ENCODE data around the gene NPC1.
"Not testable (repeated sequence)": the region's sequence is repeated elsewhere in the genome, so short reads cannot be mapped to it uniquely, and the experiment has no call there.

NPC1 gene

DNA sequence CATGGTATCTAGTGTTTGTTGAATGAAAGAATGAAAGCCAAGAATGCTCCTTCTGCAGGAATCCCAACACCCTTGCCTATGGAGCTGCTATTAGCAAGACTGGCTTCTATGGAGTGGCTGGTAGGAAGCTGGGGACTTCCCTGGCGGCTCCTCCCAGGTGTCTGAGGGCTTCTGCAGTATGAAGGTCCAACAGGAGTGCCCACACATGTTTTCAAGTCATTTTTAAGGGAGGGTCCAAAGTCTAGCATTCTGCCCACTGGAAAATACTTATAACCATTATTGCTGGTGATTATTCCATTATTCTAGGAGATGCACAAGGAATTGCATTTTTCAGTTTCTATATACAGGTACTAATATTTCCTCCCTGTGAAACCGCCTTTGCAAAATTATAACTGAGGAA, 21.9 kb upstream of the NPC1 start:
- DNase-seq, result no peak

DNA sequence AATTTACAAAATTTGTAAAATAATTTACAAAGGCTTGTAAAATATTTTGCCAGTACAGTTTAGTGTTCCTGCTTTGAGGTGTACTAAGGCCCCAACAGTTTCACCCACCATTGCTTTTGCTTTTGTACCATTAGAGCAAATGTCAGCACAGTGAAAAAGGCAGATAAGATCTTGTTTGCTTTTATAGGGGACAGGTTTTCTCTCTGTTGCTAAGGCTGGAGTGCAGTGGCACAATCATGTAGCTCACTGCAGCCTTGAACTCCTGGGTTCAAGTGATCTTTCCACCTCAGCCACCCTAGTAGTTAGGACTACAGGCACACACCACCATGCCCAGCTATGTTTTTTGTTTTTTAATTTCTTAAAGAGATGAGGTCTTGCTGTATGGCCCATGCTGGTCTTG, 19.6 kb upstream of the NPC1 start:
- no peak for DNase-seq

DNA sequence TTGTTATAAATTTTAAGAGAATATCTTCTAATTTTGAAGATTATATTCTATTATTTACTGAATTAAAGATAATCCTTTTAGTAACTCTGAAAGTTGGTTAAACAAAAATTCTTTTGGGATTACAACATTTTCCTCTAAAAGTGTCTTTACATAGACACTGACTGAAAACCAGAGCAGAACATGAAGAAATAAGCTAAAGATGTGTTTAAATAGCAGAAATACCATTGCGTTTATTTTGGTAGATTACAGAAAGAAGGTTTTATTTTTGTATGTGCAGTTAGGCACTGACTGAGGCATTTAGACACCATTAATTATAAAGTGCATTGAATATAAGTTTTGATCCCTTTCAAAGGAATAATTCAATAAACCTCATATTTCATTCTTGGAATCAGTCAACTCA, 13.5 kb upstream of the NPC1 start:
- DNase-seq, result no peak

DNA sequence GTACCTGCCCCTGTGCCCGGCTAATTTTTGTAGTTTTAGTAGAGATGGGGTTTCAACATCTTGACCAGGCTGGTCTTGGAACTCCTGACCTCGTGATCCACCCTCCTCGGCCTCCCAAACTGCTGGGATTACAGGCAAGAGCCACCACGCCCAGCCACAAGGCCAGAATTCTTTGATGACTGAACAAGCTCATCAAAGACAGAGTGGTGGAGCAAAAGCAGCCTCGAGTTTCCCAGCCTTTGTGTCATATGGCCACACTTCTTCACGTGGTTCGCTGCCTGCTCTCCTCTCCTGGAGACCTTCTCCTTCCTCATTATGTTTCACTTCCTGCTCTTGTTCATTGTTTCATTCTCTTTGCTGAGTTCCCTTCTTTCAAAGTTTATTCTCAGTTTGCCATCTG, 9.9 kb upstream of the NPC1 start:
- no peak for DNase-seq

DNA sequence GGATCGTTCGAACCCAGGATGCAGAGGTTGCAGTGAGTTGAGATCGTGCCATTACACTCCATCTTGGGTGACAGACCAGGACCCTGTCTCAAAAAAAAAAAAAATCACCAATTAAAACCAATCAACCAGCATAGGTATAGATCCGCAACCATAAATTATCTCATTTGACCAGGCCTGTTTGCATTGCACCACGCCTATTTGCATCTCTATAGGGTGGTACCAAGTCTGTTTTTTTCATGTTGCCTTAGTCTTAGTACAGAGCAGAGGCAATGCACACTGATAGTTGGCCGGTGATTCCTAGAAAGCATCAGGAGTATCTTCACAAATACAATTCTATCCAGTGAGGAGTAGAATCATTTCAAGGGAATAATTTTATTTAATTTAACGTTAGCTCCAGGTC, 9.3 kb upstream of the NPC1 start:
- no peak for DNase-seq

DNA sequence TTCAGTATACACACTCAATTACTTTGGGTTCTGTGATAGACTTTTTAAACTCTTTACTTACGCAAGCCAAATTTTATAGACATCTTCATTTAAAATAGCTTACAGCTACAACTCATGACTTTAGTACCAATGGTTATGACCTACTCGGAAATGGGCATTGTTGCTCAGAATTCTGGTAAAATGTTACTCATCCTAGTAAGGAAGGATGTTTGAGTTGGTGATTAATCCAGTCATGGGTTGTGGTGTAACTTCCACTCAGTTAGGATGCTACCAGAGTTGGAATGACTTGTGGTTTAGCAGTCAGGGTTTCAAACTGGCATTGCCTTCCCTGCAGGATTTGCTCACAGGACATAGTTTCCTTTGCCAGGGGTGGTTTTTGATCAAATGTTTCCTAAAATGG, 7.4 kb upstream of the NPC1 start:
- DNase-seq, result no peak

DNA sequence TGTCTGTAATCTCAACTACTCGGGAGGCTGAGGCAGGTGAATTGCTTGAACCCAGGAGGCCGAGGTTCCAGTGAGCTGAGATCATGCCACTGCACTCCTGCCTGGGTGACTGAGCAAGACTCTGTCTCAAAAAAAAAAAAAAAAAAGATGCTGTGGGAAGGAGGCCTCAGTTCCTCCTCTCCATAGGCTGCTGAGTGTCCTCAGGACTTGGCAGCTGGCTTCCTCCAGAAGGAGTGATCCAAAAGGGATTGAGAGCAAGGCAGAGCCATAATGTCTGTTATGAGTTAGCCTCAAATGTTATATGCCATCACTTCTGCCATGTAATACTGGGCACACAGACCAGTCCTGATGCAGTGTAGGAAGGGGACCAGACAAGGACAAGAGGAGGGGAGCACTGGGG, 6.6 kb upstream of the NPC1 start:
- no peak for DNase-seq

DNA sequence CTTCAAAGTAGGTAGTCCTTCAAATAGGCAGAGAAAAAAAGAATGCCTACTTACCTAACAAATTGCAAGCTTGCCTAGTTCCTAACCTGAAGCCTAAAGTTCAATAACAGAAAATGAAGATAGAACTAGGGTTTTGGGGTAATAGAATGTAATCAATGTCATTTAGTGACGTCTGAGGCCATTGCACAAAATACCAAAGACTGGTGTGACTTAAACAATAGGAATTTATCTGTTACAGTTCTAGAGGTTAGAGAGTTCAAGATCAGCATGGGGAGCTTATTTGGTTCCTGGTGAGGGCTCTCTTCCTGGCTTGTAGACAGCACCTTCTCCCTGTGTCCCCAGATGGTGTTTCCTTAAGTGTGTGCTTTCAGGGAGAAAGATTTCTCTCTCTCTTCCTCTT, 4.7 kb upstream of the NPC1 start:
- DNase-seq, result no peak

DNA sequence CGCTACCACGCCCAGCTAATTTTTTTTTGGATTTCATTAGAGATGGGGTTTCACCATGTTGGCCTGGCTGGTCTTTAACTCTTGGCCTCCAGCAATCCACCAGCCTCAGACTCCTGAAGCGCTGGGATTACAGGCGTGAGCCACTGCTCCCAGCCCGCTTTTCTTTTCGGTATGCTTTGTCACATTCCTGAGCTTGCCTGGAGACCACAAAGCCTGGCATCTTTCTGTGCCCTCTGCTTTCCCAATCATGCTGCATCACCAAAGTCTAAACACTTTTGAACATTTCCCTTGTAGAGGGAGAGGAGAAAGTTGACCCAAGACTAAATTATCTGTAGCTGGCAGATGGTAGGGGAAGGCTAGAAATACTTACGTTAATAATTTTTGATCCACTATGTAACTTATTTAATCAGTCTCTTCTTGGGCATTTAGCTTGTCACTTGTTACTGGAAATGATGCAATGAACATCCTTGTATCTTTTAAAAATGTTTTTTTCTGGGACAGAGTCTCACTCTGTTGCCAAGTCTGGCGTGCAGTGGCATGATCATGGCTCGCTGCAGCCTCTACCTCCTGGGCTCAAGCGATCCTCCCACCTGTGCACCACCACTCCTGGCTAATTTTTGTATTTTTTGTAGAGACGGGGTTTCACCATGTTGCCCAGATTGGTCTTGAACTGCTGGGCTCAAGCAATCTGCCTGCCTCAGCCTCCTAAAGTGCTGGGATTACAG, 2.7 kb upstream of the NPC1 start:
- DNase-seq, result no peak

DNA sequence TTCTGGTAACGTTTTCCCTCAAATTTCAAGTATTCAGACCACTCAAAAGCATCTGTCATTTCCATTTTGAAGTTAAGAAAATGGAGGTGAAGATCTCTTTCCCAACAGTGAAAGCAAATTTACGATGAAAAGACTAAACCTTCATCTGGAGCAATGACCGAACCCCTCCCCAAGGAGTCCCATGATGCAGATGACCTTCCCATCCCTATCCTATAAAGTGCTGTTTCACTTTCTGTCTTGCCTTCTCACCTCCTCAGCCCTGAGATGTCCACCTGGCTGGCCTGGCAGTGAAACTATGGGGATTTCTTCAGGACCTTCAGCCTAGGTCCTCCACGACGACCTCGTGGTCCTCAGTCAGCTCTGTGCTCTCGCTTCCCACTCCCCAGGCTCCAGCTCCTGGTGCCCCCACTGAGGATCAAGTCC, 925 bp upstream of the NPC1 start:
- DNase-seq, result no peak

DNA sequence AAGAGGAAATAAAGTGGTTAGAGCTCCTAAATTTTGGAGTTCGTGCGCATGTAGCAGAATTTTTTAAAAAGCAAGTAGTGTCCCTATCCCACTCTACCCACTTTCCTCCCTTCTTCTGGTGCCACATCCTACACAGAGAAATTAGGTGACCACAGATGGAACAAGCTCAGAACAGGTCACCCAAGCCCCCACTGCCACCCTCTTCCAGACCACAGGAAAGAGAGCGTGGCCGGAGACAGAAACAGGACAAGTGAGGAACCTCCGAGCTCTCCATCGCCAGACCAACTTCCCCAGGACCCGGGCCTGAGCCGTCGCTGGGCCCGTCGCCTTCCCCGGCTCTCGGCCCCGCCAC, 433 bp downstream of the NPC1 start:
- no peak for DNase-seq

DNA sequence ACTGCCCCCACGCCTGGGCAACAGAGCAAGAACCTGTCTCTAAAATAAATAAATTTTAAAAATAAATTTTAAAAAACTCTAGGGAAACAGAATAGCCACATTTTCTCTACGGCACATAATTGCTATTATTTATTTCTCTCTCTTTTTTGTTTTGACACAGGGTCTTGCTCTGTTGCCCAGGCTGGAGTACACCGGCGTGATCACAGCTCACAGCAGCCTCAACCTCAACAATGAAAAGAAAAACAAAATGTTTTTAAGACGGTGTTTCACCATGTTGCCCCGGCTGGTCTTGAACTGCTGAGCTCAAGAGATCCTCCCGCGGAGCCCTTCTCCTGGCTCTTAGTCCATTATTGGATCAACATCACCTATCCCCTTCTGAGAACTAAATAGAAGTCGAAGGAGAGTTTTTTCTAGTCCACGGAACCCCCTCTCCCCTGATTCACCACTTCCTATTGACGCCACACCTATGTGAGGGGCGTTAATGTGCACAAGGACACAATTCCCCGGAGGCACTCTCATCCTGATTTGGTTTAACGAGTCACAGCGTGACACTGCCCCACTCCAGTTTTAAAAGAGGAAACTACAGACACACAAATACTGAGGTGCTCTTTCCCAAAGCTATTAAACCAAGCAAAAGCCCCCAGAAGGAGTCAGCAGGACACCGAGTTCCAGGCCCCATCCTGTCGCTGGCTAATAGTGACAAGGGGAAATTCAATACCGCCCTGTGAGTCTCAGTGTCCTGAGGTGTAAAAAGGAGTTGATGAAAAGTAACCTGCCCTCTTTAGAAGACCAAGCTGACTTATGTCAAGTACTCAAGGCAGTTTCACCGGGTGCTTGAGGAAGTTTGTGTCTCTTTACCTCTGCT, 1.1 kb downstream of the NPC1 start:
- DNase-seq, result no peak

DNA sequence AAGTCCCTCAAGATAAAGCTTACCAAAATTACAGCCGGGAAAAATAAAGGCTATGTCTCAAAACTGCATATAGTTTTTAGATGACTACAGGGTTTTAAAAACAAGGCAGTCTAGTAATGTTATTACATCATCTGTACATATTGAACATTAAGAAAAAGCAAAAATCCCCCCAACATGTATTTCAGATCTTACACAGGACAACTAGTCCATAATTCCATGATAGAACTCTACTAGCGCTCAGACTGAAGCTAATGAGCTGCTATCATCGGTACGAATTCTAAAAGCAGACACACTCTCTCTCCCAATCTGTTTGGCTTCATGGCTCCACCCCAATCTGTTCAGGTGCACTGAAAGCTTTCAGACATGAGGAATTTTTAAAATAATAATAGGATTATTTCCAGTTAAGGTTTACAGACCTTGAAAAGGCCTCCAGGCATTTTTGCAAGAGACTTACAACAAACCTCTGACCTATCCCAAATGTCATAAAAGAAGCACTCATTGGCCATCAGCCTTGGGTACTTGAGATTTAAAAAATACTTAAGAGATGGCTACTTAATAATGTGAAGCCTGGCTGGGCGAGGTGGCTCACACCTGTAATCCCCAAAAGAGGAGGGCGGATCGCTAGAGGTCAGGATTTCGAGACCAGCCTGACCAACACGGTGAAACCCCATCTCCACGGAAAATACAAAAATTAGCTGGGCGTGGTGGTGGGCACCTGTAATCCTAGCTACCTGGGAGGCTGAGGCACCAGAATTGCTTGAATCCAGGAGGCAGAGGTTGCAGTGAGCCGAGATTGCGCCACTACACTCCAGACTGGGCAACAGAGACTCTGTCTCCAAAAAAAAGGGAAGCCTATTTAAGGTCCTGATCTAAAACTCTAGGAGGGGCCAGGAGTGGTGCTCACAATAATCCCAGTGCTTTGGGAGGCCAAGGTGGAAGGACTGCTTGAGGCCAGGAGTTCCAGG, 2.0 kb downstream of the NPC1 start:
- DNase-seq, result no peak

DNA sequence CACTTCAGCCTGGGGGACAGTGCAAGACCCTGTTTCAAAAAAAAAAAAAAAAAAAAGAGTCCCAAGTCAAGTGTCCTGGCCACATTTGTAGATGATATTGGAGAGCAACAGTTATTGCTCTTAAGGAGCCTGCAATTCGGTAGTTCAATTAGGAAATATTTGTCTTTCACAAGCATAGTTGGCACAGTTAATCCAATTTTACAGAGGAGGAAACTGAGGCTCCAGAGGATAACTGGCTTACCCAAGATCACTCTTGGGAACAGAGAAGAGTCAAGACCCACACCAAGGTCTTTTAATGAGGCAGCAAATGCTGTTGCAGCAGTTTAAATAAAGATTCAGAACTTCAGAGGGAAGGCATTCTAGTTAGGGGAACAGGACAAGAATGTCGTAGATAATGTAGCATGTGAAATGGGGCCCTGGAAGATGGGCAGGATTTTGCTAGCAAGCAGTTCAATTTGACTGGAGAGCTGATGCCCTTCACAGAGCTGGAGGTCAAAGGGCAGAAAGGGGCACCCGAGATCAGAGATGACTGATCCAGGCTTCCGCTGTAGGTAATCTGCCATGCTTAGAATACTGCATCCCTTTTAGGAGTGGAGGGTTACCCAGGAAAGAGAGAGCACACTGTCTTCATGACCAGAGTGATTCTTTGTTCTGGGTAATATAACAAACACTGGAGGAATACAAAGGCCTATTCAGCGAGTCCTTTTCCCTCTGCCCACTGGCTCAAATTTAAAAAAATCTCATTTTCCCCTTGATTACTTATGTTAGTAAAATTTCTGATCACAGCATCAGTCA, 3.0 kb downstream of the NPC1 start:
- no peak for DNase-seq

DNA sequence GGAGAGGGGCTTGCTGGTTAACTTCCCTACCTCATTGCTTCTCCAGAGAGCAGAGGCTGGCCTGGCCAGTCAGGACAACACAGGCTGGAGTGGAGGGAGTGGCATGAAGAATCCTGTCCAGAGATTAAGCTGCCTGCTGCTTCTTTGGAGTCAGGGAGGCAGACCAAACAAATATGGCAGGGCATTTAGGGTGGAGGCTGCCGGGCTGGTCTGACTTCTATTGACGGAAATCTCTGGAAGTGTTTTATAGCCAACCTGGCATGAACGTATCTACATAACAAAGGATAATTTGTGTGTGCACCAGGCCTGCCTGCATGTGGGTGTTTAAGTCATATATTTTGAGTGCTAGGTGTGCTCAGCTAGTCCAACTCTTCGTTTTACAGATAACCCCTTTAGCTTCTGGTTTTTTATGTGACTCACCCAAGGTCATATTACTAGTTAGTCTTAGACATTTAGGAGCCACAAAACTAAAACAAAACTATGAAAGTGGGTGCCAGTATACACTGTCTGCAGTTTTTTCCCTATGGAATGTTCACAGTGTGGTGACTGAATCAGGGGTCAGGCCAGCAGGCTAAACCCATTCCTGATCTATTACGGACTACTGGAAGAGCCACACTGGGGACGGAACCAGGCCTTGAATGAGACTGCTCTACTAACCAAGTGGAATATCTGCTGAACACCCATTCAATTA, 5.5 kb downstream of the NPC1 start:
- no peak for DNase-seq

DNA sequence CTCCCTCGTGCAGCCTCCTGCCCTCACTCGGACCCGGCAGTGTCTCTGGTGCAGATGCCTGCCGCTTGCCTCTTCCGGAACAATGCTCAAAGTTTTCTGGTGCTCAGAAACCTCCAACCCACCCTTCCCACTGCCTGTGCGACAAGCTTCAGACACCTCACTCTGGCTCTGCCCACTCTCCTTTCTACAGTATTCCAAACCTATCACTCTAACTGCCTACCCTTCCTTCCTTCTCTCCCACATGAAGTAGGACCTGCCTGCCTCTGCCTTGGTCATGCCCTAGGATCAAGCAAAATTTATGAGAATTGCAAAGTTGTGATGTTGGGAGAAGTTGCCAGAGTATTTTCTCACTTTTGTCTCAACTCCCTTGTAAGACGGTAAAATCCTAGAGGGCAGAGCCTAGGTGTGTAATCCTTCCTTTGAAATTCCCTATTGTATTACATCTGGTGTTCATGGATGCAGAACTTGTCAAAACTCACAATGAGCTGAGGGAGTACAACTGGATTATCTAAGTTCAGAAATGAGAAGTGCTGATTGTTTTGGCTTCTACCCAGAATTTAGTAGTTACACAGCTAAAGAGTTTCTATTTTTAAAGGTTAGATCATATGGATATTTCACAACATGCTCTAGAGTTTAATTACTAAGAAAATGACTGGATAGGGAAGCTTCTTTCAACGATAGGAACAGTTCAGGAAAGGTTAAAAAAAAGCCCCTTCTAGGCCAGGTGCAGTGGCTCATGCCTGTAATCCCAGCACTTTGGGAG, 7.2 kb downstream of the NPC1 start:
- no peak for DNase-seq

DNA sequence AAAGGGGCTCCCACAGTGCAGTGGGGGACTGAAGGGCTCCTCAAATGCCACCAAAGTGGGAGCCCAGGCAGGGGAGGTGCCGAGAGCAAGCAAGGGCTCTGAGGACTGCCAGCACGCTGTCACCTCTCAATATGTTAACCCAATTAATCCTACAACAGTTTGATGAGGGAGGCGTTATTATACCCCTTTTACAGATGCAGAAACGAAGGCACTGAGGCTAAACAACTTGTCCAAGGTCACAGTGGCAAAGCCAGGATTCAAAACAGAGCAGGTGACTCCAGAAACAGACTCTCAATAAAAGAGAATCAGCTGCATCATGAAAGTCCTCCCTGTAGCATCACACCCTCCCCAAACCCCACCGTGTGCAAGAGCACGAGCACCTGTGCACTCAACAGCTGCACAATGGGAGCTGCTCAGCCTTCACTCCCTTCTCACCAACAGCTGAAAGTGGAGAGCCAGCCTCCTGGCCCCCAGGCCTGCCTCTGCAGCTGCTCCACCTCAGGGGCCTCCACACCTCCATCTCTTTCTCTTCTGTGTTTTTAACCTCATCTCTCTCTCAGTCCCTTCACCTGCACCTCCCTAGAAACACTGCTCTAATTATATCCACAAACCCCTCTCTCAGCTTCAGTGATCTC, 8.1 kb downstream of the NPC1 start:
- DNase-seq, result no peak

DNA sequence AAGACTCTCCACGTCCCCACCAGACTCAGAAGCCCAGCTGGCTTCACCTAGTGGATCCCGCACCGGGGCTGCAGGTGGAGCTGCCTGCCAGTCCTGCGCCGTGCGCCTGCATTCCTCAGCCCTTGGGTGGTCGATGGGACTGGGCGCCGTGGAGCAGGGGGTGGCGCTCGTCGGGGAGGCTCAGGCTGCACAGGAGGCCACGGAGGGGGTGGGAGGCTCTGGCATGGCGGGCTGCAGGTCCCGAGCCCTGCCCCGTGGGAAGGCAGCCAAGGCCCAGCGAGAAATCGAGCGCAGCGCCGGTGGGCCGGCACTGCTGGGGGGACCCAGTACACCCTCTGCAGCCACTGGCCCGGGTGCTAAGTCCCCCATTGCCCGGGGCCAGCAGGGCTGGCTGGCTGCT, 8.8 kb downstream of the NPC1 start:
- not testable (repeated sequence) for DNase-seq

DNA sequence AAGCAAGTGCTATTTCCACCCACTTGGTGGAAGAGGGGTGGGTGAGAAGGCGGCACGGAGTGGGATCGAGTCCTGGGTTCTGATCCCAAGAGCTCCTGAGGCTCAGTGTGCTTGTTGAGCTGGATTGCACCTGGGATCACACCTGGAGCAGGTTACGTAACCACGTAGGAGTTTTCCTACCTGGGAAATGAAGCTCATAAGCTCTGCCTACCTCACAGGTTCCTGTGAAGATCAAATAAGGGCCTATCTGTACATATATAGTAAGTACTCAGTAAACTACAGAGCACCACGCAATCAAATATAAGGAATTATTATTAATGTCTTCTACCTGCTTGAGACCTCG, 11.0 kb downstream of the NPC1 start:
- DNase-seq, result no peak

DNA sequence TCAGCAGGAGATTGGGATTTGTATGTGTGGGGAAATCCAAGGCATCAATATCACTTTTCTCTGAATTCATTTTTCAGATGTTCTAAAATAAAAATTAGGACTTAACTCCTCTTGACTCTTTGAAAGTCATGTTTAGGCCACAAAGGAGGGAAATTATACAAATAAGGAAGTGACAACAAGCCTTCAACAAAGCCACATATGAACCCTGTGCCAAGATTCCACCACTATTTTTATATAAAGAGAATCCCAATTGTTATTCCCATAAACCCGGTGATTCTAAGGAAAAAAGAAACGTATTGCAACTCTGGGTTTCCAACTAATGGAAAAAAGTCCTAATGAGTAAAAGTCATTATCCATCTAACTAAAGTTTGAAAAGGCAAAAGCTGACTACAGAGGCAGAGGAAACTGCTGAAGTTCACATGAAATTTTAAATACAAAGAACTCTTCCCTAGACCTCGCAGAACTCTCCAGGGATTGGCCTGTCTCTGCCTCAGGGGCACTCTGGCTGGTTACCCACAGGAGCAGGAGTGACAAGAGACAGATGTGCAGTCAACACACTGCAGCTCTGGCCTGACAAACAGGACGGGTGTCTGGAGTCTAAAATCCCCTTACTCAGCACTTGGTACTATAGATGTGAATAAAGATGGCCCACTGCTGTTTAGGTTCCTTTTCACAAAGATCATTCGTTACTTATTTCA, 11.5 kb downstream of the NPC1 start:
- no peak for DNase-seq

Data from NCI-H1417 treated with DMSO at 0.1 percent for 48 hours (cell line).